NCI-H524 (cell line): ENCODE measurements around the gene SDCCAG8.
"Not testable (repeated sequence)": the region's sequence is repeated elsewhere in the genome, so short reads cannot be mapped to it uniquely, and the experiment has no call there.

Experiments used
- DNase-seq, 2 experiments: peaks; one replicate each; lab custom pipeline; 2025; lab: John Stamatoyannopoulos, UW

Gene SDCCAG8

DNA sequence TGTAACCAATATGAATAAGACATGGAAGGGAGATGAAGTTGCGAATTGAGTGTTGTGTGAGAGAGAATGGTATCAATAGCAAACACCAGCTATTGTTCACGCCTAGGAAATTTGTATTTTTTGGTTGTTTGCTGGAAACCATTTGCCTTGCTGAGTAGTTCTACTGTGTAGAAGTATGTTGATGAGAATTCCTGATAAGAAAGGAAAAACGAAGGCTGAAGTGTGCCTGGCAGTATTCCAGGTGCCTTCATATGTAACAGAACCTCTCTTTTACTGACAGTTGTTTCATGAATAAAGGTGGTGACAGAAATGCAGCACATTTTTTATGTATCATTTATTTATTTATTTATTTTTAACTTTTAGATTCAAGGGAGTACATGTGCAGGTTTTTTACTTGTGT, 79.5 kb downstream of the SDCCAG8 start:
- no peak for DNase-seq

DNA sequence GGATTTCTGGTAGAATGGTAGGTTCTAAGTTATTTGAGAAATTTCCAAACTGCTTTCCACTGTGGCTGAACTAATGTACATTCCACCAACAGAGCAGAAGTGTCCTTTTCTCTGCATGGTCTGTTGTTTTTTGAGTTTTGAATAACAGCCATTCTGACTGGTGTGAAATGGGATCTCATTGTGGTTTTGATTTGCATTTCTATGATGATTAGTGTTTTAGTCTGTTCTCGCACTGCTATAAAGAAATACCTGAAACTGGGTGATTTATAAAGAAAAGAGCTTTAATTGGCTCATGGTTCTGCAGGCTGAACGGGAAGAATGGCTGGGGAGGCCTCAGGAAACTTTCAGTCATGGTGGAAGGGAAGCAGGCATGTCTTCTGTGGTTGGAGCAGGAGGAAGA, 80.3 kb downstream of the SDCCAG8 start:
- no peak for DNase-seq

DNA sequence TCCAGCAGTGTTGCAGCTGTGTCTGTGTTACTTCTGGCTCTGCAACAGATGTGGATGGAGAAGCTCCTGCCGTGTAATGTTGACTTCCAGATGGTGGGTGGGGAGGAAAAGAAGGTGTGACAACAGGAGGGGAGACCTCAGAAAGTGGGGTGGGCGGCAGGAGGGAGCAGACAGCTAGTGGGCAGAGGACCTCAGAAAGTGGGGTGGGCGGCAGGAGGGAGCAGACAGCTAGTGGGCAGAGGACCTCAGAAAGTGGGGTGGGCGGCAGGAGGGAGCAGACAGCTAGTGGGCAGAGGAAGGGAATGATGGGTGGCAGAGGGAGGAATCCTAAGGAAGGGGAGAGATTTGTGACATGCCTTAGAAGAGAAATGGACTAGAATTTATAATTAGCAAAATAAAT, 83.0 kb downstream of the SDCCAG8 start:
- not testable (repeated sequence) for DNase-seq

DNA sequence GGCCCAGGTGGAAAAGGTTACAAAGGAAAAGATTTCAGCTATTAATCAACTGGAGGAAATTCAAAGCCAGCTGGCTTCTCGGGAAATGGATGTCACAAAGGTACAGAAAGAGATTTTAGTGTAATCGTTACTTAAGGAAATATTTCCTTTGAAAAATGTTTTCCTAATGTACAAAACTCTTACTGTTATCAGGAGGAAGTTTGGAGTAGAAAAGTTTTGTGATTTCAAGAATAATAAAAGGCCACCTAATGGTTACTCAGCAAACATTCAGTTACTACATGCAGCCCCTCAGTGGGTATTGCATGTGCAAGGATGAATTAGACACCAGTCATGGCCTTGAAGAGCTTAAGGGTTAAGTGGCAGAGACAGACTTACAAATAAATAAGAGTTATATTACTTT, 85.2 kb downstream of the SDCCAG8 start:
- DNase-seq, result no peak

DNA sequence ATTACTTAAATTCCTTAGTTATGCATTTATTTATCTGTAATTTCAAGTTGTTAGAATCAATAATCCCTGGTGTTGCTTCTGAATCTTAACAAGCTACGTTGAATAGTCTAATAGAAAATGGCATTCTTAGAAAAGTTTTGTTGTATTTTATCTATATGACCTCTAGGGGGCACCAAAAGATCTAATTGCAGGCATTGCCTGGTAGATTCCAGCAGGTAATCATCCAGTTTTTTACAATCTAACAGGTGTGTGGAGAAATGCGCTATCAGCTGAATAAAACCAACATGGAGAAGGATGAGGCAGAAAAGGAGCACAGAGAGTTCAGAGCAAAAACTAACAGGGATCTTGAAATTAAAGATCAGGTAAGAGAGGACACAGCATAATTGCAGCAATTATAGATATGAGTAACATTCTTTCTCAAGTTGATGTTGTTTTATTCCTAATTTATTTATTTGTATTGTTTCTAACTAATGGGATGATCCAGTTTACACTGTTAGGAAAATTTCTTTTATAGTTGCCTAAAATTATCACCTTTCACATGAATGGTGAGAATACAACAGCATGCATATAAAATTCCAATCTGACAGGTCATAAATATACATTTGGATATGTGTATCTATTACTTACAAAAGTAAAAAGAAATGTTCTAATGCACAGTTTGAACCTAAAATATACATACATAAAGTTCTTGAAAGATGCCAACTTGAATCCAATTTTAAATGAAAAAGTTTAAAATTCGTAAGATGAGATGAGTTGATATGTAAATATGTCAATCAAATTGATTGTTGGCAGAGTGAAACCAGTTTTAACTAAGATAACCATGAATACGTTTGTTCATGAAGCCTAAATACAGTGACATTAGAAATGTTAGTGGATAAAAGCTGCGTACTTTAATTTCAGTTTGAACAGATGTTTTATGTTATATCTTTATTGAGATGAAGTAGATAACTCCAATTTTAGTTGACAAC, 88.4 kb downstream of the SDCCAG8 start:
- peak; percentile 12 to 84 for DNase-seq

DNA sequence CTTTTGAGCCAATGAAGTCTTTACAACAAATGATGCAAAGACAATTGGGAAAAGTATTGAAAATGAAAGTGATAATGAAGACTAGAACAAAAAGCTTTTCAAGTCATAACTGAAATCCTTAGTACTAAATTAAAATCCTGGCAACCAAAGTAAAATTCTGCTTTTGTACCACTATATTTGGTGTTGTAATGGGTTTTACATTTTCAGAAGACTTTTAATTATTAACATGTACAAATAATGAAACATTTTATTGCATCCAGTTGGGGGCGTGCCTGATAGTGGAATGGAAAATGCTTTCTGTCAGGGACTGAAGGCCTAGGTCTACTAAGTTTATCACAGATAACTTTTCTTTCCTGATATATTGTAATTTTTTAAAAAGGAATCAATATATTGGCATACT, 89.4 kb downstream of the SDCCAG8 start:
- DNase-seq, result peak; percentile 9 to 64

DNA sequence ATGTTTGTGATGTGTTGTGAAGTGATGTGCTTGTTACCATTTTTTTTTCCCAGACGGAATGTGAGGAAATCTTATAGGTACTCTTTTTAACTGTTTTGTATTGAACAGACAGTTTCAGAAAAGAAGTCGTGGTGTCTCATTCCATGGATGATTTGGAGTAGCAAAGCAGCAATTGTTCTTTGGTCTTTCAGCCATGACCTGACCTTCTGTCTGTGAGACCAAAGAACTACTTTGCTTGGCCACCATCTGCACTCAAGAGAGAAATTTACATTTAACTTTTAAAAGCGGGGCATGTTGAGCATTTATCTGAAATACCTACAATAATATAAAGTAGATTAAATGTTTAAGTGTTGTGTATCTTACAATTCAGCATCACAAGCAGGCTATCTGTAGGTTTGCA, 90.2 kb downstream of the SDCCAG8 start:
- peak in 1 of 2 experiments; percentile 67 for DNase-seq

DNA sequence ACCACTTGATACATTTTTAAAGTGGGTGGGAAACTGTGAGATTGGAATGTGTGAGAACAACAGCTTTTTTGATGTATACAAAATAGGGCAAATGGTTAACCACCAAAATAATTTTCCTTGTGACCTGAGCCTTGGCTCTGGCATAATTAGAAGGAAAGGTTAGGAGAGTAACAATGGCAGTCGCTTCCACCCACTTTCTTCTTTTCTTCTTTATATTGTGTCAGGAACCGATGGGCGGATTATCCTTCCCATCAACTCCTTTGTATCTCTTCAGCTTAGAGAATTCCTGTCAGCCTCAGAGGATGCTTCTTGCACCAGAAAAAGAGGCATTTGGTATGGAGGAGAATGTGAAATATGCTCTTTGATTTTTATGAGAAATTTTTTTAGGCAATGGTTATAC, 90.6 kb downstream of the SDCCAG8 start:
- DNase-seq, result no peak

DNA sequence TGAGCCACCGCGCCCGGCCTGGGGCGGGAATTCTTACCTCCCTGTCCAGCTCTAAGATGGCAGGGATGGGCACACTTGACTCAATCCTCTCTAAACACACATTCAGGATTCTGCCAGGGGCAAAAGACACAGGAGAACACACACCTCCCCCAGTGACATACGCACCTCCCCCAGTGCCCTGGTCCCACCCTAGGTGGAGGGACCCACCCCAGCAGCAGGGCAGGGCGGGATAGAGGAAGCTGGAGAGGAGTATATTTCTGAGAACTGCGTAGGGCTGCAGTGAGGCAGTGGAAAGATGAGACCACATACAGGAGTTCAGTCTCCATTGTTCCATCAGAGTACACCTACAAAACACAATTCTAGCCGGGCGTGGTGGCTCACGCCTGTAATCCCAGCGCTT, 92.5 kb downstream of the SDCCAG8 start:
- no peak for DNase-seq

DNA sequence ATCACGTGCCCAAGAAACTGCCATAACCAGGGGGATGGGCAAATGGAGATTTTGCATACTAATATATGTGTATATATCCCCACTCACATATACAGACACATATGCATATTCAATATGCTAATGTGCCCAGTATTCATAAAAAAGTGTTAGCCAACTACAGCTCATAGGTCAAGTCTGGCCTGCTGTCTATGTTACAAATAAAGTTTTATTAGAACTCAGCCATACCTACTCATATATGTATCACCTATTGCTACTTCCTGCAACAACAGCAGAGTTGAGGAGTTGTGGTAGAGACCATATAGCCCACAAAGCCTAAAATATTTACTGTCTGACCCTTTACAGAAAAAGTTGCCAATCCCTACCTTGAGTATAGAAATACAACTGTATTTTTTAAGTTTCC, 93.3 kb downstream of the SDCCAG8 start:
- DNase-seq, result no peak

DNA sequence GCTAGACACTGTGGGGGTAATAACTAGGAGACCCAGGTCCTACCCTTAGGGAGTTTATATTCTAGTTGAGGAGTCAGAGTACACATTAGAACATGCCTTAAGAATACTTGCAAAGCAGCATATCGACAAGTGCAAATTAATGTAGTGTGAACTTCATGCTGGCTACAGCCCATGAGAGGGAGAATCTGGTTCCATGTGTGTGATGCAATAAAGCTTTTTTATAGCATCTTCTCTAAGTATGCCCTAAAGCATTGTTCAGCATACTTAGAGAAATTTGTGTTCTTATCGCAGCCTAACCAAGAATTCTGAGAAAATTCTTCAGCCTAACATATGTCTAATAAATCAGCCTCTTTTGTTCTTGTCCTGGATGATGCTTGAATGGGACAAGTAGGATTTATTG, 95.5 kb downstream of the SDCCAG8 start:
- peak in 1 of 2 experiments; percentile 61 for DNase-seq

DNA sequence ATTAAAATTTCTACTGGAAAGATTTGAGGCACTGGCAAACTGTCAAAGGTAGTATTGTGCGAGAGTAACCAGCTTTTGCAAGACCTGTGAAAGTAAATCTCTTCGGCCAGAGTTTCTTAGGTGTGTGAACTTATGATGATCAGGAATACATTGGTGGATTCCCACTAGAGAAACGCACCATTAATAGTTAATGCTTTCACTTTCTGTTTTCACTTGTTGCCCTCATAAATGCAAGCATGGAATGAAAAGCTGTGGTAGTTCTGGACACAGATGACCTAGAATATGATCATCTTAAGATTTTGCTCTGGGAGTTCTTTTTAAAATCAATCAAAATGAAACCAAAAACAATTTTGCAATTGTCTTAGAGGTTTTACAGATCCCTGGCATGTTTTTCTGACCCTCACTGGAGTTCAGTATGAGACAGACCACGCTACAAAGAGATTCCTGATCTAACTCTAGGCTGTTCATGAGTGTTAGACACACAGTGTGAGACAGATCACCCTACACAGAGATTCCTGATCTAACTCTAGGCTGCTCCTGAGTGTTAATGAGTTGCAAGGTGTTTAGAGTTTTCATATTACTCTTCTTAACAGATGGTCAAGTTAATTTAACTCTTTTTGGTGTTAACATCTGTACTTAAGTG, 98.8 kb downstream of the SDCCAG8 start:
- peak; percentile 37 to 84 for DNase-seq

DNA sequence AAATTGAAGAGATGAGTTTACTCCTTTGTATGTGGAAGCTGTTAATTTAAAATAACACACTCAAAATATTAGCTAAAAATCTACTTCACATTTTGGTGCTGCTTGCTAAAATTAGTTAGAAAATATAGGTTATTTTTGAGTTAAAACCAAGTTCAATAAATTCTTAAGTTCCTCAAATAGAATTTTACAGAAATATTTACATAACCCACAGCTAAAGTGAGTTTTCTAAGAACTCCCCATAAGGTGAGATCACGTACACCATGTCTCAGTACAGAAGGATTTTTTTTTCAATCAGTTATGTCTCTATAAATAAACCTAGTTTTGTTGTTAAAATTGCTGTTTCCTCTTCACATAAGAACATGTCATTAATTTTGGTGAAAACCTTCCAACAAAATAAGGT, 108.0 kb downstream of the SDCCAG8 start:
- no peak for DNase-seq

DNA sequence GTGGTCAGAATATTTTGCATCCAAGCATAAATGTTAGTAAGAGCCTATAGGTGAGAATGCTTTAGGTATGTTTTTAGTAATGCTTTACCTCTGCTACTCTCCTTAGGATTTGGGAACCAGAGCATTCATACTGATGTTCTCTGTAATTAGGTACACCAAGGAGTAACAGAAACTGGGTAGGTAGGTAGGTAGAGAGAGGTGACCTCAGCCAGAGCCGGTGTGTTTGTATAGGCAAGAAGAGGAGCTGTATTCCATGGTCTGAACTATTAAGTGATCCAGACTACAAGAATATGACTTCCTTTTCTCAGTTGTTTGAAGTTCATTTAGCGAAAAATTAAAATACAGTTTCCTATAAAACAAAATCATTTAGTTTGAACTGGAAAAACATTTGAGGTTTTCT, 108.5 kb downstream of the SDCCAG8 start:
- DNase-seq, result no peak

DNA sequence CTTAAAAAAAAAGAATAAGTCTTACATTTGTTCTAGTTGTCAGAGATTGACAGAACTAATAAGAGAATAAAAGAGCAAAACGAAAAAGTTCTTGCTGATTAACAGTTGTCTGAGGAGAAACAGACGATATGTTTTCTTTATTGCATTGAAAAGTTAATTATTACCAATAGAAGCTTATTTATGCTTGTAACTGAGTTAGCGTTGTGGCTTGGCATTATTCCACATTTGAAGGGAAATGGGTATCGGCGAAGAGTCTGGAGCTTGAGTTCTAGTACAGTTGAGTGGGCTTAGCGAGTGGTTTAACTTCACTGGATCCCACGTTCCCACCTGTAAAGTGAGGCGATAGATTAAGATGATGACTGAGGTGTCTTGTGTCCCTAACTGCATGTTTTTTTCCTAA, 109.0 kb downstream of the SDCCAG8 start:
- DNase-seq, result no peak

DNA sequence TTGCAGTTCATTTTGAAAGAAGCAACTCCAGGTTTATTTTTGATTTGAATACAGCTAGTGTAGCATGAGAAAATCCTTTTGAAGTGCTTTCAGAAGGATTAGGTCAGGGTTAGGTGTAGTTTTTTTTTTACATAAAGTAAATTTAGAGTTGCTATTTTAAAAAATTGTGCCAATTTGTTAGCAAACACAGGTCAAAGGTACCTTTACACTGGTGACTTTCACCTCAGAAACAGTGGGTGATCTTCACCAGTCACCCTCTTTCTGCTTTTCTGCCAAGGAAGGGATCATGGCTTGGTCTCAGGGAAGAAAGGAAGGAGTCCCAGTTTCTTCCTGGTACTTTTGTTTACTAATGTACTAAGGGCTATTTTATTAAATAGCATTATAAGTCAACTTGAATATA, 111.5 kb downstream of the SDCCAG8 start:
- no peak for DNase-seq

DNA sequence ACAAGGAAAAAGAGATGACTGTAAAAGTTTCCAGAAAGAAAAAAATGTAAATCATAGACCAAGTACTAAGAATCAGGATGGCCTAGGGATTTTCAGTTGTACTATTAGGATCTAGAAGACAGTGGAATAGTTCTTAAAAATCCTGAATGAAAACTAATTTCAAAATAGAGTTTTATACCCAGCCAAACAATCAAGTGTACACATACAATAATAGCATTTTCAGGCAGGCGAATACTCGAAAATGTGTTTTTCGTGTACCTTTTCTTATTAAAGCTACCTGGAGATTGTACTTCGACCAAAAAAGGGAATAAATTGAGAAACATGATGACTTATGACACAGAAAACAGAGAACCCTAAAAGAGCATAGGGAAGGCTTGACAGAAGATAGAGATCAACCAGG, 118.6 kb downstream of the SDCCAG8 start:
- DNase-seq, result no peak

DNA sequence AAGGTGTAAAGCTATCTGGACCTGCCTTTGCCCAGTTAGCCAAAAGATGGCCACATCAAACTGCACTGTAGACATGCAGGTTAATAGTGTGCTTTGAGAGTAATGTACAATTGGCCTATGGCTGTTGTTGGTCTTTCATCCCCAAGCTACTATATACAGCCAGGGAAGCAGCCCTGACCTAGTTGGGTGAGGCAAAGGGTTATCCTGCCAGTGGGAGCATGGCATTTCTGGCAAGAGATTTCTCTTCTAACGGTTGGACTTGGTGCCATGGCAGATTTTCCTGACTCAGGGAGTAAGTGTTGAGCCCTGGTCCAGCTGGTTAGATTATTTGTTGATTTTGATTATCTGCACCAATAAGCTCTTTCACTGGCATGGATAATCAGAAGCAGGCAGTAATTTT, 119.8 kb downstream of the SDCCAG8 start:
- no peak for DNase-seq

DNA sequence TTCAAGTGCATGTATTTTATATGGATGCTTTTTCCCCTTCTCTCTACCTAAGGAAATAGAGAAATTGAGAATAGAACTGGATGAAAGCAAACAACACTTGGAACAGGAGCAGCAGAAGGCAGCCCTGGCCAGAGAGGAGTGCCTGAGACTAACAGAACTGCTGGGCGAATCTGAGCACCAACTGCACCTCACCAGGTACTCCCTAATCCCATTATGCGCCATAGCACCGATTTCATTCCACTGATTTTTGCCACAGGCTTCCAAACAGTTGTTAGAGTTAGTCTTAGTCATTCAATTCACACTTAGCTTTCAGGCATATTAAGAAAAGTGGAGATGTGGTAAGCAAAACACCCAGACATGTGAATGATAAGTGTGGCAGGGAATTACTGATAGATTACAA, 122.8 kb downstream of the SDCCAG8 start:
- peak; percentile 76 to 88 for DNase-seq

DNA sequence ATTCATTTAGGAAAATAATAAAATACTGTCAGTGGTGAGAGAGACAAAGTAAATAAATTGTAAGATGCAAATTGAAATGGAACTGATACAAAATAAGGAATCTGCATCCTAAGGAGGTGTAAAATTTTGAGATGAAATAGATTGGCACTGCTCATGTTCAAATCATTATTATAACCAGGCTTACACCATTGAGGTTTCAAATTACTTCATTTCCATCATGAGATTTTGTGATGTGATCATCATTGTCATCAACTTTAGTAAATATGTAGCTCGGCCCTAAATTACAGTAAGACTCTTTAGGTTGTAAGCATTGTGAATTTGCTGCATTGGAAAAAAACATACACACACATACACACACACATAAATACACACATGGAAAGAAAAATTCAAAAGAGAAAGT, 123.4 kb downstream of the SDCCAG8 start:
- peak in 1 of 2 experiments; percentile 58 for DNase-seq

DNA sequence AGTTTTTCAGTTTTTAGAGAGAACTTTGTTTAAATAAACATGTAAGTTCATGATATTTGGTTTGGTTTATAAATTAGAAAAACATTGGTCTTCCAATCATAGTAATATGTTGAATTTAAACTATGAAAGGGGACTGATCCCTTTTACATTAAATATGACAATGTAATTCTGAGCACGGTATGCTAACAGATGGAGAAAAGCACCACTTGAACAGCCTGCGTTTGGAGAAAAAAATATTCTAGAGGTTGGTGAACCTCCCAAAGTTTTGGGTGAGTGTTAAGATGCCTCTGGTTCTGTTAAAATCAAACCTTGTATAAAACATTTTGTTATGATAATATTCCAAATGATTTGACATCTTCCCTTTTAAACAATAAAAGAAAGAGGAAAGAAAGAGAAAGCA, 123.9 kb downstream of the SDCCAG8 start:
- peak in 1 of 2 experiments; percentile 67 for DNase-seq

DNA sequence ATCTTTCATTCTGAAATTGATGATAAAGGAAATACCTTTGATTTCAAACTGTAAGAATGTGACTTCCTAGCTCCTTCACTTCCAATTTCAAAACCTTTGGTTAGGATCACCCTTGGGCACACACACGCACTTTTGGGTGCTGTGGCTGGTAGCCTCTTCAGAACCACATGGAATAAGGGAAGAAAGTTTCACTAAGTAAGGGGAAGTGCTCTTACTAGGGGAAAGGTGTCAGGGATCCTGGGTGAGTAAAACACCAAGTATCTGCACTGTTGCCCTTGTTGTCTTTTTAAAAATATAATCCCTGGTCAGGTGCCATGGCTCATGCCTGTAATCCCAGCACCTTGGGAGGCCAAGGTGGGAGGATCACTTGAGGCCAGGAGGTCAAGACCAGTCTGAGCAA, 132.4 kb downstream of the SDCCAG8 start:
- DNase-seq, result no peak

DNA sequence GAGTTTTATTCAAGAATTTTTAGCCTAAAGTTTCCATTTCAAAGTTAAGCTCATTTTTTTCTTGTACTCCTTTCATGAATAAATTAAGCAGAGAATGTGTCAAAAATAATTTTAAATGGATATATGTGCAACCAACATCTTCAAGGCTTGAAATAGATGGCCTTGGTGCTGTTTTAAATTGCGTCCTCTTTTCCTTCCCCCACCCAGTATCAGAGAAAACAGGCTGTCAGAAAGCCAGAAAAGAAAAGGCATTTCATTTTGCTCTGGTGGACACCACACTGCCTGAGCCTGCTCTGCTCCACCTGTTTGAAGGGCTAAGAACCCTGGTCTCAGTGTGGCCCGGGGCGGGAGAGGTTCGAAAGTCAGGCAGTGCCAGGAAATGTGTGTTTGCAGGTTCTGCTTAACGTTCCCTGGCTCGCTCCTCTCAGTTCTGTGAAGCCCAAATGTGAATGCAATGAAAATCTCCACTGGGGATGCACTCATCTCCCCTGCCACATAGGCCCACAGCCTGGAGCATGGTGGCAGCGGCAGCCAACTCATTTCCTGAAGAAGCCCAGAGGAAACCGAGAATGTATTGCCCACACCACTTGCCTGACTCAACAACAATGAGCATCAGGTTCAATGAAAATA, 134.4 kb downstream of the SDCCAG8 start:
- DNase-seq, result no peak
